HG03025 (cell line): ENCODE results near the gene ZNF672.

ENCODE experiments used
- ATAC-seq: cut with Tn5 transposase; IDR thresholded peaks from one replicate; pipeline ENCODE4 v1.9.1; 2021; ENCODE audit warnings: mild to moderate bottlenecking, moderate library complexity; ENCODE audit not compliant: unreplicated experiment, low FRiP score

The ZNF672 gene

DNA sequence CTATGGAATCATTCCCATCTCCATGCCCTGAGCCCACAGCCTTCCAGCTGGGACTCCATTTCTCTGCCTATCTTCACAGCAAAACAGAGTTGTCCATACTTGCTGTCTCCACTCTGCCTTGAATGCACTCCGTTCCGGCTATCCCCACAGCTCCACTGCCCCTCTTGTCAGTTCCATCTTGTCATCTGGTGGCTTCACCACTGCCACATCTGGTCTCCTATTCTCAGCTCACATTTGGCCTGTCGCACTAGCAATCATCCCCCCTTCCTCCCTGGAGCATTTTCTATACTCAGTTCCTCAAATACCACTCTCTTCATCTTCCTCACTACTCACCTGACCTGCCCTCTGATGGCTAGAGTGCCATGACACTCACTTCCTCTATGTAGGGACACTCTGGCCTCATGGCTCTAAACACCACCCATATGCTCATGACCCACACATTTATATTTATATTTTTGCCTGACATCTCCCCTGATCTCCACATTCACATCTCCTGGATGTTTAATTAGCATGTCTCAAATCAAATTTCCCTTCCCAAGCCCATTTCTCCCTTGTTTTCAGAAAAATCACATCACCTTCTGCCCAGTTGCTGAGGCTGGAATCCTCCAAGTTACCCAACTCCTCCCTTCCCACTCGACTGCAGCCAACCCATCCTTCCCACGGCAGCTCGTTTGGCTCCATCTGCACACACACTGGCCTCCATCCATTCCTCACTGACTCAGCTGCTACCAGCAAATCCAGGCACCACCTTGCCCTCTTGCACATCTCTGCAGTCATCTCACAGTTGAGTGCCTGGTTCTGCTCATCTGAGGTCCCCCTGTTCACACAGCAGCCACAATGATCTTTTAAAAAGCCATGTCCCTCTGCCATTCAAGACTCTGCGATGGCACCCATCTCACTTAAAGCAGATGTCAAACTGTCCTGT, 14.7 kb downstream of the ZNF672 start:
- ATAC-seq, result no peak

DNA sequence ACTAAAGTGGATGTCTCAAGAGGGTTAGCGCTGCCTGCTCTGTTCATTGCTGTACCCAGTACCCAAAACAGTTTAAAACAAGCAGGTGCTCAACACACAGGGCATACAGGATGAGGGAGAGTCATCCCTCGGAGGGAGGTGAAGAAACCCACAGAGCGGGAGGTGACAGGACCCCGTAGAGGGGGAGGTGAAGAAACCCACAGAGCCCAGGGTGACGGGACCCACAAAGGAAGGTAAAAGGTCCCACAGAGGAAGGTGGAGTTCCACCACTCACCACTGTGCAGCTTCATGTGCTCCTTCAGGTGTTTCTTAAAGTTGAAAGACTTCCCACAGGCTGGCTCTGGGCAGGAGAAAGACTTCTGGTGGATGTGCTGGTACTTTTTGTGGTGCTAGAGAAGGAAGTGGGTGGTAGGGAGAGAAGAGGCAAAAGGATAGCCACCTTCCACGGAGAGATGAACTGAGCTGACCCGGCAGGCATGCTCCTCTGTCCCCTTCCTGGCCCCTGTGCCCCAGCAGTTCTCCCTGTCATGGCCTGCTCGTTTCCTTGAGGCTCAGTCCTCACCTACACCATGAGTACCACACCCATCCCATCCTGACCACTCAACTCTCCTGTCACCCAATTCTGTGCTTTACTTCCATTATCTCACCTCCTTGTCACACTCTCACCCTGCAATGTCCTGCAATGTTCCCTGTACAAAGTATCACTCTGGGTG, 15.8 kb downstream of the ZNF672 start:
- ATAC-seq, result no peak

- no peak for ATAC-seq
Observed at GRCh38 chr1:248855580-248855979, 17.6 kb downstream of the ZNF672 start.

DNA sequence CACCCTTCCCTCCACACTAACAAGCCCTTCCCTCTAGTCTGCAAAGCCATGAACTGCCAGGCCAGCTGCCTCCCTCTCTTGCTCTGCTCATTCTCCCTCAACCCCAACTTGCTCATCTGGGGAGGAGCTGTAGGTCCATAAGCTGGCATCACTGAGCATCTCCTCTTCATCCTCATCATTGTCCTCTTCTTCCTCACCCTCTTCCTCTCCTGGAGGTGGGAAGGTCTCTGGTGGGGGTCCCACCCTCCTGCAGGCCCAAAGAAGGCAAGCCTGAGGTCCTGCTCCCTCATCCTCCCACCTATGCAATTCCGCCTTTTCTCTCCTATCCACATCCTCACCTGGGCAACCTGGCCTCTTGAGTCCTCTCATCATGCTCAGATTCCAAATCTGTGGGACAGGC, 18.2 kb downstream of the ZNF672 start:
- ATAC-seq, result no peak

DNA sequence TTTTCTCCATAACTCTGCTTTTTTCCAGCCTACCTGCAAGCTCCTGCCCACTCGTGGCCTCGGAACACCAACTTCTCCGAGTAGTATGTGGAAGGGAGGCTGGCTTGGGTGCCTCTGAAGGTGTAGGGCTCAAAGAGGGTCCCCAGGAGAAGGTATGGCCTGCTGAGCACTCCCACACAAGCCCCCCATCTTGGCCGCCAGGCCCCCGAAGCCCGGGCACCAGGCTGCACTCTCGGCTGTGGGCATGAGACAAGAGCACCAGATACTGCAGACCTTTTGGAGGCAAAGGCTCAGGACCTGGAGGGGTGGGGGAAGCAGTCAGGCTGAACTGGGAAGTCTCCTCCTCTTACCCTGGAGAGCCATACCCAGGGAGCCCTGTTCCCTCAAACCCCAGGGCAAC, 19.2 kb downstream of the ZNF672 start:
- no peak for ATAC-seq

DNA sequence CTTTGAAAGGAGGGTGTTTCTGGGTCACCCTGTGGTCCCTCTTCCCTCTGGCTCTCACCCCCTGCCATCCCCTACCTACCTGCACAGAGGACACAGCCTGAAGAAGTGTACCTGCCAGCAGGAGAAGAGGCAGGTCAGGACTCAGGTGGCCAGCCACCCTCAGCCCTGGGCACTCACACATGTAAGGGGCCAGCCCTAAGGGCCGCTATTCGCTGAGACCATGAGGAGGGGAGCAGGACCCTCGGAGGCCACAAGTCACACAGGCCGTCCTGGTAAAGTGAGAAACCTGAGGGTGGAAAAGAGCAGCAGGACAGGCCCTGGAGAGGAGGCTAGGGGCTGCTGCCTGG, 19.7 kb downstream of the ZNF672 start:
- no peak for ATAC-seq

- ATAC-seq, result peak; percentile 32
Observed at GRCh38 chr1:248858096-248858890, 20.3 kb downstream of the ZNF672 start.

GRCh38 chr1:248858891-248859889, 21.2 kb downstream of the ZNF672 start, which contains the start of gene ZNF692:
TSS of gene ZNF692 (minus strand) at chr1:248859085. CDS start at chr1:248858309, 776 bp downstream.
- peak; percentile 66 for ATAC-seq

DNA sequence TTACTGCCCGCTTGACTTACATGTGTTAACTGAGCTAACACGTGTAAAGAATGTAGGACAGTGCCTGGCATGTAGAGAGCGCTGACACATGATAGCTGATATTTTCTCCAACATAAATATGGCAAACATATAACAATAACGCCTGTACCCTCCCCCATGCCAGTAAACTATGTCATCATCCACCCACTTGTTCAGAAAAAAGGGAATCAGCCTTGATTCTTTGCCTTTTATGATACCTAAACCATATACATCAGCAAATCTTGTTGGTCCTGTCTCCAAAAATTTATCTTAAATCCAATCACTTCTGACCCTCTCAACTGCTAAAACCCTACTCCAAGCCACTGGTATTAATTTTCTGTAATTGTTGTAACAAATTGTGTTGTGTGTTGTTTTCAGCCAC, 22.0 kb downstream of the ZNF672 start:
- ATAC-seq, result no peak

DNA sequence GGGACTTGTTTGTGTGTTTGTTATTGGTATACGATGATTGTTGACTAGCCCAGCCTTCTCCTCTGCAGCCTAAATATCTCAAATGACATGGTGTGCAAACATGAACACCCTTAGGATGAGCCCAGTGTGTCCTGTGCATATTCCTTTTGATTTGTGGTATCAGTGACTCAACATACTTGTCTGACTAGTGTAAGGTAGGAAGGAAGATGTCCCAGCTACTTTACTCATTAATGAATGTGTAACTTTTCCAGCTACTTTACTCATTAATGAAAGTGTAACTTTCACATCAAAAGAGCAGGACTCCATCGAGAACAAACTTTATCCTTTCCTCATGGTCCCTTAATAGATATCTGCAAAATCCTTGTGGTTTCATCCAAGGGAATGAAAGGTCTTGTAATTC, 23.6 kb downstream of the ZNF672 start:
- ATAC-seq, result no peak

GRCh38 chr1:248862695-248862997, 24.6 kb downstream of the ZNF672 start:
- ATAC-seq, result peak; percentile 5

DNA sequence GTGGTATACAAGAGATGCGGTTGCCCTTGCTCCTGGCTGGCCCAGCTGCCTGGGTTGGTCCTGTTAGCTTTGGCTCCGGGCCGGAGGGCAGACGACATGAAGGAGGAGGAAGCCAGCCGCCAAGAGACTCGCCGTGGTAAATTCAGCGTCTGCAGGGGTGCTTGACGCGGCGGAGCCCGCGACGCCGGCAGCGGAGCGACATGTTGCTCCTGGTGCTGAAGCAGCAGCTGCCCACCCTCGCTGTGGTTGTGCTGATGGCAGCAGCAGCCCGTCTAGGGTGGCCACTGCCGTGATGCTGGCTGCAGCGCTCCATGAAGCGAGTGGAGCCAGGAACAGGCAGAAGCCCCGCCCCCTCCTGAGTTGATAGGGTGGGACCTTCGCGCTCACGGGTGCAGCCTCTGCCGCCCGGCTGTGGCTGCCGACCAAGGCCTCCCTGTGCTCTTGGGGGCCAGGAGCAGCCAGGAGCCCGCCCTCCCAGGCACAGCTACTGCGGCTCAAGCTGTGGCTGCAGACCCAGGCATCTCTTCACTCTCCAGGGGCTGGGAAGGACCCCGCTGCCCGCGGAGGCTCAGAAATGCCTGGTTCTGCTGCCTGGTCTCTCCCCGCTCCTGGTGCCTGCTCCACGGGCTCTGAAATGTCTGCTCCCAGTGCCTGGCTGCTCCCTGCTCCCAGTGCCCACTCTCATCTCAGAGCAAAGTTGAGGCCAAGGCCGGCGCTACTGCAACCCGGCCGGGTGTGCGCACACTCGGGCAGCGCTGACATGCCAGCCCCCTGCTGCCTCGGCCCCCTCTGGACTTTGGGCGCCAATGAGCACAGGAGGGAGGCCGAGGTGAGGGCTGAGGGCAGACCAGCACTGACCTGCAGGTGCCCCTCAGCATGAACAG, 25.2 kb downstream of the ZNF672 start:
- ATAC-seq, result peak; percentile 63

DNA sequence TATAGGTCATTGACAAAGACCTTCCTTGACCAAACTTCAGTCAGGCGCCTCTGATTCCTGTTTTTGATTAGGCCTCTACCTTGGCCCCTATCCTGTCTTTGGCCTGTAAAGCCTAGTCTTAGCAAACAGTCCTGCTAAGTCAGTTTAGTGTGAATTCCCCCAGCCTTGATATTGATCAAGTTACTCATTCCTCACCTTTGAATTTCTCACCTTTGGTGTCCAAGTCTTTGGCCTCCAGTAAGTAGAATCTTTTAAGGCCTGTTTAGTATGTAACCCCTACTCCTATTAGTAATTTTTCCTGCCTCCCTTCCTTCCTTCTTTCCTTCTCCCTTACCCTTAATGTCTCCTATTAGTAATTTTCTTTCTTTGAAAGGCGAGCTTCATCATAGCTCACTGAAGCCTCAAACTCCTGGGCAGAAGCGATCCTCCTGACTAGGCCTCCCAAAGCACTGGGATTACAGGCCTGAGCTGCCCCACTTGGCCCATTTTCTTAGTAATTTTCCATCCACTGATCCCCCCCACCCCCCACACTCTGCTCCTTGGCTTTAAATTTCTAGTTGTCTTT, 33.9 kb downstream of the ZNF672 start:
- no peak for ATAC-seq

DNA sequence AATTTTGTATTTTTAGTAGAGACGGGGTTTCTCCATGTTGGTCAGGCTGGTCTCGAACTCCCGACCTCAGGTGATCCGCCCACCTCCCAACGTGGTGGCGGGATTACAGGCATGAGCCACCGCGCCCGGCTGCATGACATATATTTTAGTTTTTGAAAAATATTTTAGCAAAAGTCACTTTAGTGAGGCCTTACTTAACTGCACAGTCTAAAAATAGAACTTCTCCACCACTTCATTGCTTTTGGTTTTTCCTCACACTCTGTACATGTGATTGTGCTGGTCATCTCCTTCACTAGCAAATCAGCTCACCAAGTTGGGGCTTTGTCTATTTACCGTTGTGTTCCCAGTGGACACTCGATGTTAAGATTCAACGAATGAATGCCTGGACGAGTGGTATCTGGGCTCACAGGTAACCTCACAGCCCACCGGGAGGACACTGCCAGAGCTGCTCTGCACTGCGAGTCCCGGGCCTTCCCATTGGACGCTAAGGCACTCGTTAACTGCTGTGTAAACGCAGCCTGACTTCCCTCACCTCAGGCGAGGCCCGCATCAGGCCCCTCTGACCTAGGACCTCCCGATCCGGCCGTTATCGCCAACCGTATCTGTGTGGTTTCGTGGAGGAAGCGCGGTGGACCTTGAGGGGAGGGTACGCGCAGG, 34.9 kb downstream of the ZNF672 start:
- ATAC-seq, result peak; percentile 39

GRCh38 chr1:248873409-248873992, 35.5 kb downstream of the ZNF672 start:
- peak; percentile 78 for ATAC-seq

DNA sequence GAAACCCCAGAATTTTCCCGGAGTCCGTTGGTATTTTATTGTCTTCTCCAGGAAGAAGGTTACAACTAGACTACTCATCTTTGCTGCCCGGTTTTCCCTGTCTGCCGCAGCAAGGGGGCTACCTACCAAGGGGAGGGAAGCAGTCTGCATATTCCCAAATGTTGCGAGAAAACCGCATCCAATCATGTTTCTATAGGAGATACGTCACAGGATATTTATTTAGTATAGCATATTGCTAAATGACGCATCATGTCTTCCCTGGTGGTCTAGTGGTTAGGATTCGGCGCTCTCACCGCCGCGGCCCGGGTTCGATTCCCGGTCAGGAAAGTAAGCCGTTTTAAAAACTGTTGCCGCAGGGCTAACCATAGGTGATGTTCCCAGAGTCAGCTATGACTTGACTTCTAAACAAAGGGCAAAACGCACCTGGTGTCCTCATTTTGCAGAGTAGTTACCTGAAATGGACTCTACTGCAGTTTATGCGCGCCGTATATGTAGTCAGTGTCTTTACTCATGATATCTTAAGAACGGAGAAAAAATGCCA, 36.0 kb downstream of the ZNF672 start:
- peak; percentile 45 for ATAC-seq

DNA sequence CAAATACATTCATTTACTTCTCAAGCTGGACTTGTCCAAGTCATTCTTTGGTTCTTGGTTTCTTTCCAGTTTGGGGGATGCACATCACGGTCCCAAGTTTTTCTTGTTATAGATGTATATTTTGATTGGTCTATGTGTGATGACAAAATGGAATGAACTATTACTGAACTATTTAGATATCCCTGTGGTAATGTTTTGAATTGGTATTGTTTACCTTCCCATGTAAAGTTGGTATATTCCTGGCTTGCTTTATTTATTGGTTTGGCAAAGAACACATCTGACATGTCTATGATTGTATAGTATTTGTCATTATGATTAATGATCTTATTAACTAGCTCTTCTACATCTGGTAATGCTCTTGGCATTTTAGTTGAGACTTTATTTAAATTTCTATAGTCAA, 43.2 kb downstream of the ZNF672 start:
- ATAC-seq, result no peak
